Urinary bladder (tissue), 4 donors: ENCODE results near the gene COG2. TPM values are rescaled to one million over a fixed set of nuclear protein-coding genes. Genes with fewer than 3 reads are reported as not detected.
"Not testable (repeated sequence)": the region's sequence is repeated elsewhere in the genome, so short reads cannot be mapped to it uniquely, and the experiment has no call there.

Source experiments
- DNase-seq: peaks from one replicate; pipeline ENCODE4 v3.0.0-alpha.2; 2015; ENCODE audit errors: extremely low spot score
- H3K27ac ChIP-seq: one replicate; pipeline ENCODE4 v1.5.1; 2013; ENCODE audit warnings: low read depth, mild to moderate bottlenecking, moderate library complexity
- H3K36me3 ChIP-seq: one replicate; pipeline ENCODE4 v1.6.1; 2013; ENCODE audit warnings: mild to moderate bottlenecking, moderate library complexity; ENCODE audit not compliant: insufficient read depth
- H3K4me1 ChIP-seq: one replicate; pipeline ENCODE4 v1.6.1; 2013; ENCODE audit warnings: mild to moderate bottlenecking, moderate library complexity; ENCODE audit not compliant: insufficient read depth
- H3K4me3 ChIP-seq: one replicate; pipeline ENCODE4 v1.5.1; 2013; ENCODE audit warnings: low read depth, low read length
- WGBS: extraction: QIAGEN DNeasy Blood & Tissue Kit; methylation state at CpG from one replicate; pipeline ENCODE4 v1.1.7; 2013; 5-methylcytosine and 5-hydroxymethylcytosine counted together
- polyA plus RNA-seq: library from polyadenylated mRNA; stranded (reverse); fragments of 200-250 nt; gene quantifications from one replicate; pipeline ENCODE4 v1.2.3, GENCODE V29; 2013
- total RNA-seq: library from RNA; depleted of rRNA; stranded (reverse); fragments of >200 nt; gene quantifications from one replicate; pipeline ENCODE4 v1.2.3, GENCODE V29; 2014
- donor health status: healthy with polysubstance abuse.
- donor health status: healthy.

Gene COG2
- total and polyA plus RNA-seq, 2 donors: 14.3 to 29.1 TPM

GRCh38 chr1:230693221-230693620 lies 50.9 kb downstream of the COG2 start:
- 81% methylated on average over 6 of the region's 6 CpGs for WGBS
- Histone ChIP-seq H3K4me3 (no peak overlapping the region), H3K27ac (no peak overlapping the region), H3K4me1 (no peaks in the 10 kb centered on the region), H3K36me3 (peaks cover 3% of the 10 kb centered on the region)
- no peak for DNase-seq

DNA sequence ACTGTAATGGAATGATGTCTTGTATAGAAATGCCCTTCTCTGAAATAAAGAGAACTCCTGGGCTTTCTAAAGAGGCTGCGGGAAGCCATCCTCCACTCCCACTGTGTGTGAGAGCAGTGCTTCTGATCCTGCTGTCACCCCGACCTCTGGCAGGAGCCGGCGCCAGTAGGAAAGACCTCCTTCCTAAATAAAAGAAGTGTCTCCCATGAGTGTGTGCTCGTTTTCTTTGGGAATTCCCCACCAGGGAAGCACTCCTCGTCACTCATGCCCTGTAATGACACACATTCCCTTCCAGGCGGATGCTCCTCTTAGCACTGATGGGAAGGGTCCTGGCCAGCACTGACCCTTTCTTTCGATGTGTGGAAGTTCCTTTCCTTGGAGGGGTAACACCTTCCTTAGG lies 51.5 kb downstream of the COG2 start:
- no peak overlapping the region for H3K4me3 ChIP-seq
- no peaks in the 10 kb centered on the region for H3K4me1 ChIP-seq
- WGBS: 87% methylated on average over 8 of the region's 8 CpGs
- no peak for DNase-seq
- no peak overlapping the region for H3K27ac ChIP-seq
- peaks cover 3% of the 10 kb centered on the region for H3K36me3 ChIP-seq

DNA sequence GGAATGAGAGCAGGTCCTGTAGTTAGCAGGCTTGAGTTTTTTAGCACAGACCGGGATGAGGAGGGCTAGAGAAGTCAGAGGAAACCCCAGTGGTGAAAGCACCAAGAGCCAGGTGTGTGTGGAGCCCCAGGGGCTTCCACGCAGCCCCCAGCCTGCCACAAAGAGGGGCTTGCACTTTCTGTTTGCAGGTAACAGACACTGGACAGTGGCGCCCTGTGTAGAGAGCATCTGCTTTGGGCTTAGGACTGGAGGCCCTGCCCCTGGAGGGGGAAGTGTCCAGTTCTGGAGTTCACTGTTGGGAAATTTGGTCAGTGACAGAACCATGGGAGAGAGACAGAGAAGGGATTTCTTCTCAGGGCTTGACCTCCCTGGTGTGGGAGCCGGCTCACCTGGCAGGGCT lies 52.2 kb downstream of the COG2 start:
- Histone ChIP-seq H3K4me1 (no peaks in the 10 kb centered on the region), H3K4me3 (no peak overlapping the region), H3K27ac (no peak overlapping the region), H3K36me3 (peaks cover 3% of the 10 kb centered on the region)
- DNase-seq: no peak
- WGBS: 90% methylated on average over 4 of the region's 4 CpGs

DNA sequence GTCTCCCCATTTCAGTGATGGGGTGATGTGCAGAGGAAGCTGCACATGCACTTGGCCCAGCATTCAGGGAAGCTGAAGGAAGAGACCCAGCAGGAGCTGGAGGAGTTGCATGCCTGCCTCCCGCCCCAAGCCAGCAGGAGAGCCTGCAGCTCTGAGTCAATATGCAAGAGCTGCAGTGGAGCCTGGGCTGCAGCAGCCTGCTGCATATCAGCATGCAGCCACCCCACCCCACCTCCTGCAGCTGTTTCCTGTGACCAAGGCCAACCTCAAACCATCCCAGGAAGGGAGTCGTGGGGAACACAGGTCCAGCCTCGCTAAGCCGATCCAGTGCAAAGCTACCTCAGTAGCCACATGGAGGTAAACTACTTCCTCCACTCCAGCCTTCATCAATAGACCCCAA lies 52.7 kb downstream of the COG2 start:
- WGBS: 66% methylated on average over 4 of the region's 4 CpGs
- H3K4me3 ChIP-seq: no peak overlapping the region
- peaks cover 3% of the 10 kb centered on the region for H3K36me3 ChIP-seq
- no peak for DNase-seq
- no peaks in the 10 kb centered on the region for H3K4me1 ChIP-seq
- H3K27ac ChIP-seq: no peak overlapping the region

- Histone ChIP-seq H3K4me3 (no peak overlapping the region), H3K4me1 (no peaks in the 10 kb centered on the region), H3K27ac (no peak overlapping the region), H3K36me3 (no peaks in the 10 kb centered on the region)
- WGBS: 81% methylated on average over 8 of the region's 8 CpGs
- DNase-seq: no peak
These were observed 53.9 kb downstream of the COG2 start for GRCh38 chr1:230696218-230696617.

DNA sequence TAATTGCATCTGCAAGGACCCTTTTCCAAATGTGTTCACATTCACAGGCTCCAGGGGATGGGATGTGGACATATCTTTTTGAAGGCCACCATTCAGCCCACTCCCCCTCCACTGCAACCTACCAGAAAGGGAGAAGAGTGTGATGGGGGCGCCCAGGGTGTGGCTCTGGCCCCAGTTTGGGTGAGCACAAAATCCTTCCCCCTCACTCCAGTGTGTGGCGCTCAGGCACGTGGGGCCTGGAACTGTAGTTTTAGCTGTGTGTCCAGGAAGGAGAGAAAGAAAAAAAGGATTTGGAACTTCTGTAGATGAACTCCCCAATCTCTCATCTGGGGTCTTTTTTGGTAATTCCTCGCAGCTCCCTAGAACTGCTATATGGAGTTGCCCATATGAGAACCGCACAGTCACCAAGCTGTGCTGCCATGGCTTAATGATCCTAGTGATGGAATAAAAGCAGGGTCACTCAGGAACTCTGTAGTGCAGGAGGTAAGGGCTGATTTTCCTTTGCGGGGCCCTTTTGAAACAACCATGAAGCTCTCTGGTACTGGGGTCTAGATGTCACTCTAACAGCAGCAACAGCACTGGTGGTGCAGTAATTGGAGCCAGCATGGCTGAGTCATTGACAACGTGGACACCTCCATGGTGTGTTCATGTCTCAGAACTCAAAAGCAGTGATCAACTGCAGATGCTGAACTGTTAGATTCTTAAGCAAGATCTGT lies 54.6 kb downstream of the COG2 start:
- H3K27ac ChIP-seq: no peak overlapping the region
- H3K4me3 ChIP-seq: no peak overlapping the region
- no peaks in the 10 kb centered on the region for H3K36me3 ChIP-seq
- DNase-seq: no peak
- H3K4me1 ChIP-seq: no peaks in the 10 kb centered on the region
- 80% methylated on average over 7 of the region's 7 CpGs for WGBS

DNA sequence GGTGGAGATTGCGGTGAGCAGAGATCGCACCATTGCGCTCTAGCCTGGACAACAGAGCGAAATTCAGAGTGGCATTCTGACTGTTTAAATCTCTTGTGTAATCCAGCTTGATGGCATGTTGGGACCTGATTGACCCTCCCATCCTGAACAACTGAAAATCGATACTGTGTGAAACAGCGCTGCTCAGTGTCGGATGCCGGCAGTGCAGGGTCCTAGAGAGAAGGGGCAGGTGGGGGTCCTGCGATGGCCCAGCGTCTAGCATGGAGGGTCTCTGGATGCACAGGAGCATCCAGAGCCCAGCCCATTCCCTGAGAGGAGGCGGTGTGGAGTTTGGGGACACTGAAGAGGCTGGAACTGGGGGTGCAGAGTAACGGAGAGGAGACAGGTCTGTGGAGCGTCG lies 55.8 kb downstream of the COG2 start:
- H3K36me3 ChIP-seq: no peaks in the 10 kb centered on the region
- H3K4me1 ChIP-seq: no peaks in the 10 kb centered on the region
- 92% methylated on average over 14 of the region's 14 CpGs for WGBS
- DNase-seq: no peak
- no peak overlapping the region for H3K27ac ChIP-seq
- no peak overlapping the region for H3K4me3 ChIP-seq

DNA sequence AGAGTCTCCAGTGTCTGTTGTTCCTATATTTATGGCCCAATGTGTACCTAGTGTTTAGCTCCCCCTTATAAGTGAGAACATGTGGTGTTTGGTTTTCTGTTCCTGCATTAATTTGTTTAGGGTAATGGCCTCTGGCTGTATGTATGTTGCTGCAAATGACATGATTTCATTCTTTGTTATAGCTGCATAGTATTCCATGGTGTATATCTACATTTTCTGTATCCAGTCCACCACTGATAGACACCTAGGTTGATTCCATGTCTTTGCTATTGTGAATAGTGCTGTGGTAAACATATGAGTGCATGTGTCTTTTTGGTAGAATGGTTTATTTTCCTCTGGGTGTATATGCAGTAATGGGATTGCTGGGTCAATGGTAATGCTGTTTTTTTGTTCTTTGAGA lies 56.7 kb downstream of the COG2 start:
- H3K27ac ChIP-seq, H3K4me3 ChIP-seq, H3K4me1 ChIP-seq, H3K36me3 ChIP-seq, DNase-seq: not testable (repeated sequence)

DNA sequence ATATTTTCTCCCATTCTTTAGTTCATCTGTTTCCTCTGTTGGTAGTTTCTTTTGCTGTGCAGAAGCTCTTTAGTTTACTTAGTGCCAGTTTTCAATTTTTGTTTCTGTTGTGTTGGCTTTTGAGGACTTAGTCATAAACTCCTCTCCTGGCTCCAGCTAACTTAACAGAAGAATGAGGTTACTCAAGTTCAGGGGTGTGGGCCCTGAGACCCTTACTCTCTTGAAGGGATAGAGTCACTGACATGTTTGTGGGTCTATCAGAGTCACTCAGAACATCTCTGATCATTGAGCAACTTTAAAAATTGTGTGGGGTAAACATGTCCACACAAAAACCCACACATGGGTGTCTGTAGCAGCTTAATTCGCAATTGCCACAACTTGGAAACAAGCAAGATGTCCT lies 57.4 kb downstream of the COG2 start:
- H3K27ac ChIP-seq: no peak overlapping the region
- H3K36me3 ChIP-seq: no peaks in the 10 kb centered on the region
- no peak overlapping the region for H3K4me3 ChIP-seq
- WGBS: 94% methylated on average over 1 of the region's 1 CpG
- H3K4me1 ChIP-seq: no peaks in the 10 kb centered on the region
- no peak for DNase-seq

DNA sequence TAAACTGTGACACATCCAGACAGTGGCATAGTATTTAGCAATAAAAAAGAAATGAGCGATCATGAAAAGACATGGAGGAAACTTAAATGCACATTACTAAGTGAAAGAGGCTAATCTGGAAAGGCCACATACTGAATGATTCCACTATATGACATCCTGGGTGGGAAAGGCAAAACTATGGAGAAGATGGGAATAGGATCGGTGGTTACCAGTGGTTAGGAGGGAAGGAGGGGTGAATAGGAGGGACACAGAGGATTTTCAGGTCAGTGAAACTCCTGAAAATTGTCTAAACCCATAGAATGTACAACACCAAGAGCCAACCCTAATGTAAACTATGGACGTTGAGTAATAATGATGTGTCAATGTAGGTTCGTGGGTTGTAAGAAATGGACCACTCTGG lies 57.9 kb downstream of the COG2 start:
- no peak for DNase-seq
- Histone ChIP-seq H3K27ac (no peak overlapping the region), H3K36me3 (no peaks in the 10 kb centered on the region), H3K4me3 (no peak overlapping the region), H3K4me1 (no peaks in the 10 kb centered on the region)
- 86% methylated on average over 4 of the region's 4 CpGs for WGBS

DNA sequence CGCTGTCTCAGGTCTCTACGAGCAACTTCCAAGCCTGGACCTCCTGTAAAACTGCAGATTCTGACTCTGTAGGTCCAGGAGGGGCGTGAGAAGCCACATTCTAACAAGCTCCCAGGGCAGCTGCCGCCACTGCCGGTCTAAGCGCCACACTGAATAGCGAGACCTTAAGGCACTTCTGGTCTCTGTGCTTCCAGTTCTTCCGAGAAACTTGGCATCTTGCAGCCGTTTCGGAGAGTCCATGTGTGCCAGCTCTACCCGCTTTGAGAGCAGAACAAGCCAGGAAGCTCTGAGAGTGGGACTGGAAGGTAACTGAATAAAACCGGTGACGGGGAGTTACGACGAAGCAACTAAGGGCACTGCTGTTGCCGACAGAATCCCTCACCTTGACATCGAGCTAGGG lies 59.2 kb downstream of the COG2 start:
- Histone ChIP-seq H3K4me1 (no peaks in the 10 kb centered on the region), H3K4me3 (no peak overlapping the region), H3K36me3 (no peaks in the 10 kb centered on the region), H3K27ac (no peak overlapping the region)
- 87% methylated on average over 17 of the region's 17 CpGs for WGBS
- DNase-seq: no peak

- H3K4me3 ChIP-seq: no peak overlapping the region
- H3K27ac ChIP-seq: no peak overlapping the region
- 82% methylated on average over 19 of the region's 19 CpGs for WGBS
- no peaks in the 10 kb centered on the region for H3K36me3 ChIP-seq
- H3K4me1 ChIP-seq: no peaks in the 10 kb centered on the region
- no peak for DNase-seq
These were observed 59.9 kb downstream of the COG2 start for GRCh38 chr1:230701895-230702768.

GRCh38 chr1:230702934-230703678 lies 60.8 kb downstream of the COG2 start:
- Histone ChIP-seq H3K36me3 (no peaks in the 10 kb centered on the region), H3K4me1 (no peaks in the 10 kb centered on the region), H3K27ac (no peak overlapping the region), H3K4me3 (no peak overlapping the region)
- DNase-seq: no peak
- 62% methylated on average over 14 of the region's 14 CpGs for WGBS
